ENCODE results near the gene ARMC7. TPM values are rescaled to one million over a fixed set of nuclear protein-coding genes. Genes with fewer than 3 reads are reported as not detected.

The ARMC7 gene
- total RNA-seq, 1 experiment from 2014 or later, result 22.8 TPM

DNA sequence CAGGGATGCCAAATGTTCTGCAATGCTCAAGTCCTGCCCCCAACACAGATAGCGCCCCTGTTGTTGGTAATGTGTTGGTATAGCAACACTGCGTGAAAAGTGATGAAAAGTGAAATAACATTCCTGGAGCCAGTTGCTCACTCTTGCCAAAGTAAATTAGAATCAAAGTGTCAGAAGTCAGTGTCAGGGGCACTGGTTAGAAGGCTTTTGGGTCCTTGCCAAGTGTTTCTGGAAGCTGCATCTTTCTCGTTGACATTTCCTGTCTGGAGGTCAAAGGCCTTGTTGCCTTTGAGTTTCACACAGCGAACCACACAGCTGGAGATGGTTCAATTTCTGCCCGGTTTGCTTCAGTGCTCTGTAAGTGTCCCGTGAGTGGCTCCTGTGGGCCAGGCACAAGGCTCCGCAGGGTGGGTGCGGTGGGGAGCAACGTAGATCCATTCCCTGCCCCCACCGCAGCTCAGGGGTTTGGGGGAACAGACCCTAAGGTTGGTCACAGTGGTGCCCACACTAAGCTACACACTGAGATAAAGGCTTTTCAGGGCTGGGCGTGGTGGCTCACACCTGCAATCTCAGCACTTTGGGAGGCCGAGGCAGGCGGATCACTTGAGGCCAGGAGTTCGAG is 25.6 kb upstream of the ARMC7 start:
- TF ChIP-seq, protein P1, sequence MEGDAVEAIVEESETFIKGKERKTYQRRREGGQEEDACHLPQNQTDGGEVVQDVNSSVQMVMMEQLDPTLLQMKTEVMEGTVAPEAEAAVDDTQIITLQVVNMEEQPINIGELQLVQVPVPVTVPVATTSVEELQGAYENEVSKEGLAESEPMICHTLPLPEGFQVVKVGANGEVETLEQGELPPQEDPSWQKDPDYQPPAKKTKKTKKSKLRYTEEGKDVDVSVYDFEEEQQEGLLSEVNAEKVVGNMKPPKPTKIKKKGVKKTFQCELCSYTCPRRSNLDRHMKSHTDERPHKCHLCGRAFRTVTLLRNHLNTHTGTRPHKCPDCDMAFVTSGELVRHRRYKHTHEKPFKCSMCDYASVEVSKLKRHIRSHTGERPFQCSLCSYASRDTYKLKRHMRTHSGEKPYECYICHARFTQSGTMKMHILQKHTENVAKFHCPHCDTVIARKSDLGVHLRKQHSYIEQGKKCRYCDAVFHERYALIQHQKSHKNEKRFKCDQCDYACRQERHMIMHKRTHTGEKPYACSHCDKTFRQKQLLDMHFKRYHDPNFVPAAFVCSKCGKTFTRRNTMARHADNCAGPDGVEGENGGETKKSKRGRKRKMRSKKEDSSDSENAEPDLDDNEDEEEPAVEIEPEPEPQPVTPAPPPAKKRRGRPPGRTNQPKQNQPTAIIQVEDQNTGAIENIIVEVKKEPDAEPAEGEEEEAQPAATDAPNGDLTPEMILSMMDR (conservative IDR thresholded peaks at IDR 0.05), result no peak
- H2AFZ ChIP-seq (ENCODE audit: low read length), result no peak overlapping the region
- H3K4ac ChIP-seq (ENCODE audit: low read depth, low read length), result no peak overlapping the region
- H4K20me1 ChIP-seq (ENCODE audit: control insufficient read depth, insufficient read depth, insufficient read length), result no peaks in the 10 kb centered on the region
- no peak overlapping the region for H4K91ac ChIP-seq (ENCODE audit: insufficient read length, low read depth, low read length)
- H3K23ac ChIP-seq (ENCODE audit: insufficient read length, low read depth, low read length), result no peak overlapping the region
- no peaks in the 10 kb centered on the region; the same call in 1 of the 2 replicates for H3K27me3 Mint-ChIP-seq (ENCODE audit: low read depth)
- peaks cover 7% of the 10 kb centered on the region for H3K23me2 ChIP-seq (ENCODE audit: insufficient read length, low read depth, low read length, poor library complexity, severe bottlenecking)
- H3K79me2 ChIP-seq (ENCODE audit: insufficient read depth, low read length), result no peaks in the 10 kb centered on the region
- no peak overlapping the region for H3K14ac ChIP-seq (ENCODE audit: insufficient read depth, low read length)
- H4K5ac ChIP-seq (ENCODE audit: insufficient read length, low read depth, low read length), result no peak overlapping the region
- no peak overlapping the region; a peak in 1 of 5 replicates for H3K4me3 Mint-ChIP-seq
- H3K9ac ChIP-seq (ENCODE audit: extremely low read depth, insufficient read length, low read length), result no peak overlapping the region
- no peak overlapping the region for H2AK5ac ChIP-seq (ENCODE audit: insufficient read length, low read length)
- H3K4me1 ChIP-seq (ENCODE audit: insufficient read depth, low read length), result peaks cover 13% of the 10 kb centered on the region; the same call in 1 of the 2 replicates
- H2BK12ac ChIP-seq (ENCODE audit: insufficient read length, low read depth, low read length), result no peak overlapping the region
- H2BK5ac ChIP-seq (ENCODE audit: insufficient read length, low read length), result no peak overlapping the region
- DNase-seq, result no peak
- H2BK20ac ChIP-seq (ENCODE audit: low read depth, low read length, poor library complexity, severe bottlenecking), result no peak overlapping the region
- no peak overlapping the region for H3K27ac Mint-ChIP-seq
- no peaks in the 10 kb centered on the region for H3K9me3 Mint-ChIP-seq
- H3K9me3 ChIP-seq (ENCODE audit: control insufficient read depth, low read depth, low read length), result no peaks in the 10 kb centered on the region
- no peak overlapping the region for H3K56ac ChIP-seq (ENCODE audit: insufficient read length, low read depth, low read length)
- H3K18ac ChIP-seq (ENCODE audit: insufficient read length, low read depth, low read length), result no peak overlapping the region
- no peak overlapping the region for H2BK15ac ChIP-seq (ENCODE audit: low read depth, low read length)
- H3K27ac ChIP-seq (ENCODE audit: insufficient read length, low read depth, low read length), result no peak overlapping the region
- no CpG with 5 or more reads among the region's 14 CpGs for WGBS (ENCODE audit: extremely low coverage, insufficient read length, low lambda C conversion rate)
- no peak overlapping the region for H3T11ph ChIP-seq (ENCODE audit: low read length)
- no peaks in the 10 kb centered on the region for H3K27me3 ChIP-seq (ENCODE audit: insufficient read depth, low read length)
- no peaks in the 10 kb centered on the region for H3K79me1 ChIP-seq (ENCODE audit: insufficient read depth, low read depth, low read length, poor library complexity, severe bottlenecking)
- peaks cover 42% of the 10 kb centered on the region in 2 experiments for H3K4me1 Mint-ChIP-seq
- no peaks in the 10 kb centered on the region for H3K36me3 Mint-ChIP-seq (ENCODE audit: insufficient read depth in 1 of 3, low read depth in 3 of 3)
- no peak overlapping the region for H3K4me2 ChIP-seq (ENCODE audit: insufficient read depth, insufficient read length, low read length)
- no peak overlapping the region for H2BK120ac ChIP-seq (ENCODE audit: low read depth, low read length, poor library complexity, severe bottlenecking)
- no peak overlapping the region for H4K8ac ChIP-seq (replicated peaks; ENCODE audit: insufficient read length, low read depth, low read length)
